Measurements from ENCODE around the gene PRRC2B.

DNA sequence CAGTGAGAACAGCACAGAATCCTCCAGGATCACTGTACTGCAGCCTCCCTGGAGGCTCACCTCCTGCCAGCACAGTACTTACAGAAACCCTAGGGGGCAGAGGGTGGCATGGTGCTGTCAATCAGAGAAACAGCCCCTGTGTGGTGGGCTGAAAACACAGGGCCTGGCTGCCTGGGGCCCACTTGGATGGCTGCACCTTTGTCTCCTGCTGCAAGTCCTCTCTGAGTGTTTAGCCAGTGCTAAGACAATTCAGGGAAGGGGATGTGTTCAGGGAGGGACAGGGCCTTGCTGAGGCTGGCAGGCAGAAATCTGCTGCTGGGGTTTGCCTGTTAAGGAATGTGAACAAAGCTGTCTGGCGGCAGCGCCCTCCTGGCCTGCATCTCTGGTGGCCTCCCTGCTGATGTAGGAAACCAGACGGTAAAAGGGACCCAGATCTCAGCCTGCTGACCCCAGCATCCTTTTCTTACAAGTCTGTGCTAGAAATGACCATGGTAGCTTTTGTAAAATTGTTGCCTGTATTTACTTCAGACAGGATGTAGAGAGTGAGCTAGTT, 39.5 kb downstream of the PRRC2B start:
- TF ChIP-seq ZNF274 (IDR thresholded peaks at IDR 0.05; ENCODE audit: low read depth, low read length), result no peak
- TF ChIP-seq YY1 (IDR thresholded peaks at IDR 0.05; ENCODE audit: insufficient read depth, insufficient read length), result no peak
